Uterus (tissue), 4 donors: Measurements from ENCODE around the gene KAZALD1. TPM values are rescaled to one million over a fixed set of nuclear protein-coding genes. Genes with fewer than 3 reads are reported as not detected.

Experiments used
- DNase-seq, 2 donors: peaks; one replicate each; pipeline ENCODE4 v3.0.0-alpha.2; 2019 to 2020
- H3K27ac ChIP-seq, 2 donors: fragments of 200-600 bp; sonication (generic); 1 replicate in 1 of 2; 2 replicates in 1 of 2; pipeline ENCODE4 v1.5.1; 2016 to 2018
- H3K27me3 ChIP-seq, 2 donors: fragments of 200-600 bp; sonication (generic); one replicate each; pipeline ENCODE4 v1.5.1; 2018 to 2019; ENCODE audit warnings: control low read depth in 1 of 2
- H3K36me3 ChIP-seq, 2 donors: fragments of 200-600 bp; sonication (generic); one replicate each; pipeline ENCODE4 v1.5.1; 2019; ENCODE audit warnings: control low read depth in 1 of 2
- H3K4me1 ChIP-seq, 2 donors: fragments of 200-600 bp; sonication (generic); one replicate each; pipeline ENCODE4 v1.5.1; 2018 to 2019; ENCODE audit warnings: control low read depth in 1 of 2
- H3K4me3 ChIP-seq, 2 donors: fragments of 200-600 bp; sonication (generic); 1 replicate in 1 of 2; 2 replicates in 1 of 2; pipeline ENCODE4 v1.5.1; 2018 to 2019; ENCODE audit warnings: mild to moderate bottlenecking in 1 of 2
- H3K9me3 ChIP-seq, 2 donors: fragments of 200-600 bp; sonication (generic); one replicate each; pipeline ENCODE4 v1.5.1; 2019; ENCODE audit warnings: control low read depth in 1 of 2
- CTCF ChIP-seq, 4 experiments: fragments of 200-600 bp in 2 of 4; fragments of 450-650 bp in 2 of 4; sonication (generic) in 2 of 4; IDR thresholded peaks; one replicate each; pipeline ENCODE4 v1.5.1; 2016 to 2019; ENCODE audit warnings: antibody characterized with exemption in 4 of 4, mild to moderate bottlenecking in 2 of 4, moderate library complexity in 1 of 4
- POLR2A ChIP-seq, 2 donors: fragments of 450-650 bp; IDR thresholded peaks; one replicate each; pipeline ENCODE4 v1.6.1; 2016; ENCODE audit warnings: antibody characterized with exemption in 2 of 2, mild to moderate bottlenecking in 1 of 2, moderate library complexity in 1 of 2
- intact Hi-C: fragments of 100-400 bp; cut with DNase I; formaldehyde crosslinking; loops from one replicate; pipeline ENCODE4 v1.15.1; 2023; ENCODE audit warnings: low total_unique reads
- total RNA-seq, 4 donors: library from RNA; depleted of rRNA in 3 of 4; stranded (reverse); fragments of >200 nt in 3 of 4; gene quantifications; one replicate each; pipeline versions ENCODE4 v1.1.0 to v1.2.4, GENCODE V29; 2014 to 2023
- donor health status: DM: yes; HTN: yes; CAD: no.

Gene KAZALD1
- total RNA-seq, 4 donors from 2014 or later: 0.26 to 34.6 (median 6.3) TPM; not detected in 1

DNA sequence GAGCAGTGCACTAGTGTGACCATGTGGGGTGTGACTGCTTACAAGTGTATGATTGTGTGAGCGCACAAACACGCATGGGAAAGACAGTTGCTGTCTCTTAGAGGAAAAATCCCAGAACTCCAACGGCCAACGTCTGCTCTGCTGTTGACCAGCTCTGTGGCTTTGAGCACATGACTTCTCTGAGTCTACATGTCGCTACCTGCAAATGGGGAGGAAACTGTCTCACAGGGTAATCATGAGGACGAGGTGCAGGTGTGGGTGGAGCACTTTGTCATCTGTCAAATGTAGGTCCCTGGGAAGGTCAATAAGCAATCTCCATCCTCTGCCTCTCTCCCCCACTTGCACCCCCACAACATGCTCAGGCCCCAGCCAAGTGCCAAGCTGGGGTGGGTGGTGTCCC lies 38.1 kb downstream of the KAZALD1 start:
- intact Hi-C loops: no loop called here
- Histone ChIP-seq H3K36me3 (no peaks in the 10 kb centered on the region), H3K27me3 (peaks cover 0 to 5% of the 10 kb centered on the region in 2 donors), H3K9me3 (no peaks in the 10 kb centered on the region), H3K4me3 (no peak overlapping the region), H3K4me1 (no peaks in the 10 kb centered on the region), H3K27ac (no peak overlapping the region)
- no peak for DNase-seq
- TF ChIP-seq CTCF (IDR thresholded peaks at IDR 0.05) (no peak), POLR2A (IDR thresholded peaks at IDR 0.05) (no peak)

DNA sequence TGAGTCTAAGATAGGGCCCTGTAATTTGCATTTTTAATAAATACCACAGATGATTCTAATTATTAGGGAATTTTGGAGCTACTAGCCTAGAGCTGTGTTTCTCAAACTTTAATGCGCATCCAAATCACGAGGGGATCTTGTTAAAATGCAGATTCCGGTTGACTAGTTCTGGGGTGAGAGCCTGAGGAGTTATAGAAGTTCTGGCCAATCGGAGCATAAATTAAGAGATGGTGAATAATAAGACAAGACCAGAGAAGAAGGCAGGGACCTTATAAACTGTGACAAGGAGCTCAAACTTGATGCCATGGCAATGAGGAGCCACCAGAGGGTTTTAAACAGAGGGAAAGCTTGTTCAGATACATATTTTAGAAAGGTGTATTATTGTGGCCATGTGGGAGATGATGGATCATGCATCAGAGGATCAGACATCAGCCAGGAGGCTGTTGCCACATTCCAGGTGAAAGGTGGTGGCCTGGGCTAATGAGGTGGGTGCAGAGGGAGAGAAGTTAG lies 39.6 kb downstream of the KAZALD1 start:
- intact Hi-C loops: no loop called here
- Histone ChIP-seq H3K27me3 (peaks cover 0 to 5% of the 10 kb centered on the region in 2 donors), H3K36me3 (no peaks in the 10 kb centered on the region)

GRCh38 chr10:101103430-101103829 lies 41.6 kb downstream of the KAZALD1 start:
- H3K36me3 ChIP-seq: no peaks in the 10 kb centered on the region
- DNase-seq: no peak
- intact Hi-C loops: no loop called here
- no peaks in the 10 kb centered on the region for H3K4me1 ChIP-seq
- TF ChIP-seq POLR2A (IDR thresholded peaks at IDR 0.05): no peak
- no peak for TF ChIP-seq CTCF (IDR thresholded peaks at IDR 0.05)
- H3K27ac ChIP-seq: no peak overlapping the region
- no peak overlapping the region for H3K4me3 ChIP-seq
- H3K27me3 ChIP-seq: peaks cover 0 to 5% of the 10 kb centered on the region in 2 donors
- H3K9me3 ChIP-seq: no peaks in the 10 kb centered on the region

More for the DNA sequence above, 39.6 kb downstream of the KAZALD1 start:
- no peak overlapping the region for H3K27ac ChIP-seq
- DNase-seq: no peak
- H3K9me3 ChIP-seq: no peaks in the 10 kb centered on the region
- H3K4me3 ChIP-seq: no peak overlapping the region
- TF ChIP-seq POLR2A (IDR thresholded peaks at IDR 0.05) (no peak), CTCF (IDR thresholded peaks at IDR 0.05) (no peak)
- no peaks in the 10 kb centered on the region for H3K4me1 ChIP-seq

GRCh38 chr10:101106351-101106750 lies 44.6 kb downstream of the KAZALD1 start:
- no peaks in the 10 kb centered on the region for H3K9me3 ChIP-seq
- no peaks in the 10 kb centered on the region for H3K36me3 ChIP-seq
- no peaks in the 10 kb centered on the region for H3K4me1 ChIP-seq
- no peaks in the 10 kb centered on the region for H3K27me3 ChIP-seq
- no peak overlapping the region for H3K27ac ChIP-seq
- no peak for TF ChIP-seq CTCF (IDR thresholded peaks at IDR 0.05)
- TF ChIP-seq POLR2A (IDR thresholded peaks at IDR 0.05): no peak
- no peak overlapping the region for H3K4me3 ChIP-seq
- DNase-seq: no peak
- intact Hi-C loops: no loop called here

GRCh38 chr10:101107771-101108170 lies 46.0 kb downstream of the KAZALD1 start:
- H3K27ac ChIP-seq: no peak overlapping the region
- no peaks in the 10 kb centered on the region for H3K27me3 ChIP-seq
- no peaks in the 10 kb centered on the region for H3K36me3 ChIP-seq
- H3K4me1 ChIP-seq: no peaks in the 10 kb centered on the region
- intact Hi-C loops: no loop called here
- DNase-seq: no peak
- H3K4me3 ChIP-seq: no peak overlapping the region
- H3K9me3 ChIP-seq: no peaks in the 10 kb centered on the region
- TF ChIP-seq POLR2A (IDR thresholded peaks at IDR 0.05): no peak
- no peak for TF ChIP-seq CTCF (IDR thresholded peaks at IDR 0.05)
